ENCODE measurements around the gene LRRC56.

- TF ChIP-seq CTCF (conservative IDR thresholded peaks at IDR 0.05 in 1 of 2, IDR thresholded peaks at IDR 0.05 in 1 of 2; ENCODE audit: extremely low read depth in 1 of 2, insufficient read depth in 1 of 2, low read depth in 1 of 2, low read length in 2 of 2) = no peak
- no peak for TF ChIP-seq EZH2 (IDR thresholded peaks at IDR 0.05; ENCODE audit: borderline replicate concordance, low read length)
These were observed 49.3 kb downstream of the LRRC56 start for GRCh38 chr11:586376-587316.
